ENCODE measurements around the gene KRT34.
"Not testable (repeated sequence)": the region's sequence is repeated elsewhere in the genome, so short reads cannot be mapped to it uniquely, and the experiment has no call there.

DNA sequence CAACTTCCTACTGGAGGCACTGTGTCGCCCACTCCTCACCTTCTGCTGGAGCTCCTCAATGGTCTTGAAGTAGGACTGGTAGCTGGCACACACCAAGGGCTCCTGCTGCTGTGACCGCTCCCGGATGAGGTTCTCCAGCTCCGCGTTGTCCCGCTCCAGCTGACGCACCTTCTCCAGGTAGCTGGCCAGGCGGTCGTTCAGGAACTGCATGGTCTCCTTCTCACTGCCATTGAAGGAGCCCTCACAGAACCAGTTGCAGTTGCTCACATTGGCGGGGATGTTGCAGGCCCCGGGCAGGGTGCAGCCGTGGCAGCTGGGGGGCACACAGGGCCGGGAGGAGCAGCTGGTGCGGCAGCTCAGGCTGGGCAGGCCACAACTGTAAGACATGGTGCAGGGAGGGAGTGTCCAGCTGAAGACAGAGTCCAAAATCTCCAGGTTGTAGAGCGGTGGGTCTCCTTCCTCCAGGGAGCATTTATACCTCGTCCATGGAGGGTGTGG is 31.7 kb downstream of the KRT34 start, which contains the start of gene KRT33A:
- not testable (repeated sequence) for TF ChIP-seq POLR2AphosphoS5, POLR2A, SPI1, TAF1 (IDR thresholded peaks at IDR 0.05; ENCODE audit: low read depth, low read length)
